Activated CD8-positive, alpha-beta memory T cell treated with anti-CD3 and anti-CD28 coated beads for 4 hours (primary cell): ENCODE measurements around the gene PLXNB2.

ENCODE experiments used
- DNase-seq, 2 donors: peaks; one replicate each; pipeline ENCODE4 v3.0.0-alpha.2; 2020; ENCODE audit warnings: low read depth in 2 of 2

Gene PLXNB2

GRCh38 chr22:50252082-50253045 lies 55.1 kb downstream of the PLXNB2 start:
- peak; percentile 47 to 48 for DNase-seq

GRCh38 chr22:50251477-50252081 lies 55.9 kb downstream of the PLXNB2 start:
- no peak for DNase-seq

DNA sequence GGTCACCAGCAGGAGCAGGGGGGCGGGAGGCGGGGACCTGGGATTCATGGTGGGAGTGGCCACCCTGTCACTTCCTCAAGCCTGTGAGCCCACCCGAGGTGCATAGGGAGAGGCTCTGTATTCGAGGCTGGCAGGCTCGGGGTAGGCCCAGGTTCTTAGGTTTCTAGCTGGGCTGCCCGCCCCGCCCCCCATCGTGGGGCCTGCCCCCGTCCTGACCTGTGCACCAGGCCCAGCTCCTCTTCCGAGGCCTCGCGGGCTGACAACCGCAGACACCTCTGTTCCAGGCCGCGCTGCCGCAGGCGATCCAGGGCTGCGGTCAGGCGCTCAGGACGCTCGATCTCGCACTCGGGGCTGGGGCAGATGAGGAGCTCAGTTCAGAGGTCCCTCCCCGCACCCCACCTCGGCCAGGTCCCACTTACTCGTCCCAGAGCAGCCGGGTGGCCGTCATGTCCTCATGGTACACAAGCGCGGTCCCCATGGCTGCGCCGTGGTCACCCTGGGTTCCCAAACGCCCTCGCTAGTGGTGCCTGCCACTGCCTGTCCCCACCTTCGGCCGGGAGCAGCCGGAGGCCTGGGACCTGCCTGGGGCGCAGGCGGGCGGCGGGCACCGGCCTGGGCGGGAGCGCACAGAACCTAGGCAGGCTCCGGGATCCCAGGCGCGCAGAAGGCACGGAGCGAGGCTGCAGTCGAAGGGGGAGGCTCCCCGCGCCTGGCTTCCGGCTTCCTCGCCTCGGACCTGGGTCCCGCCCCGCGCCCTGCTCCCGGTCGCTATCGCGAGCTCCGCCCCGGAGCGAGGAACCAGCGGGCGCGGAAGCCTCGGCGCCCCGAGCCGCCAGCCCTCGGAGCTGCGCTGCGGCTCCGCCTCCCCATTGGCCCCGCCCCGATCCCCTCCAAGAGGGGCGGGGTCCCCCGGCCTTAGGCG lies 56.6 kb downstream of the PLXNB2 start, which contains the start of gene HDAC10:
TSS of gene HDAC10 (minus strand) at position 711 of the 922 bp plus-strand sequence. CDS start at position 478, 233 bp downstream.
- DNase-seq: peak; percentile 51 to 56

DNA sequence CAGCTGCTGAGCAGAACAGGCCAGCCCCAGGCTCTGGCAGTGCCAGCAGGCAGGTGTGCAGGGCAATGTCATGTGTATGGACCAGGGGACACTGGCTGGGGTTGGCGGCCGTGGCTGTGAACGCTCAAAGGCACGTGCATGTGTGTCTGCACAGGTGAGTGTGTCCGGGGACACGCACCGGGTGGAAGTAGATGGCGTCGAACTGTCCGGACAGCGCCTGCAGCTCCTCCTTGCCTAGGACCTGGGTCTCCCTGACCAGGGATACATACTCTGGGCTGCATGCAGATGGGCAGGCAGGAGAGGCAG lies 57.2 kb downstream of the PLXNB2 start:
- no peak for DNase-seq

DNA sequence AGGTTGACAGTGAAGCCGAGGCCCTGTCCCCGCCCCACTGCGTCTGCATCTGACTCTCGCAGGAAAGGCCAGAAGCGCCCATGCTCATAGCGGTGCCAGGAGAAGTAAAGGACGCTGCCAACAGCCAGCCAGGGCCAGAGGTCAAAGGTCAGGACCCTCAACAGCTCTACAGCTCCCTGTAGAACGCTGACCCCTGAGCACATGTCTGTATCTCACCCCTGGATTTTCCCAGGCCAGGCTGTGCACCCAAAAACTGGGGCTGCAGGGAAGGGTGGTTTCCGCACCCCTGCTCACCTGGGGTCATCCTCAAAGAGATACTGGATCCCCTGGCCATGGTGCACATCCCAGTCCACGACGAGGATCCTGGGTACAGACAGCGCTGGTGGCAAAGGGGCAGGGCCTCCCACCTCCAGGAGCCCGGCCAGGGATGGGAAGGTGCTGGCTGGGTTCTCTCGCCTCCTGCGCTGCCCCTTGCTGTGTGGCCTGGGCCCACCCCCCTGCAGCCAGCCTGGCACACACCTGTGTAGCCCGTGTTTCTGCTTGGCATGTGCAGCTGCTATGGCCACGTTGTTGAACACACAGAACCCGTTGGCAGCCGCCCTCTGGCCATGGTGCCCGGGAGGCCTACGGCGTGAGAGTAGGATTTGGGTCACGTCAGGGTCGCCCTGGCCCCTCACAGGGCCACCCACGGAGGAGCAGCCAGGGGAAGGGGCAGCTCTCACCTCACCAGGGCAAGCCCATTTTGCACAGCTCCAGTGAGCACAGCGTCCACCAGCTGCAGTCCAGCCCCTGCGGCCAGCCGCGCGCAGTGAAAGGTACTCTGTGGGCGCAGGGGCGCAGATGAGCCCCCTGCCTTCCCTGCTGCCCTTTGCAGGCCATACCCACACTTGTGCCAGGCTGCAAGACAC lies 57.9 kb downstream of the PLXNB2 start:
- DNase-seq: no peak

- DNase-seq: no peak
Observed at GRCh38 chr22:50248196-50249081, 59.0 kb downstream of the PLXNB2 start.

GRCh38 chr22:50247748-50248147 lies 59.7 kb downstream of the PLXNB2 start:
- DNase-seq: no peak

DNA sequence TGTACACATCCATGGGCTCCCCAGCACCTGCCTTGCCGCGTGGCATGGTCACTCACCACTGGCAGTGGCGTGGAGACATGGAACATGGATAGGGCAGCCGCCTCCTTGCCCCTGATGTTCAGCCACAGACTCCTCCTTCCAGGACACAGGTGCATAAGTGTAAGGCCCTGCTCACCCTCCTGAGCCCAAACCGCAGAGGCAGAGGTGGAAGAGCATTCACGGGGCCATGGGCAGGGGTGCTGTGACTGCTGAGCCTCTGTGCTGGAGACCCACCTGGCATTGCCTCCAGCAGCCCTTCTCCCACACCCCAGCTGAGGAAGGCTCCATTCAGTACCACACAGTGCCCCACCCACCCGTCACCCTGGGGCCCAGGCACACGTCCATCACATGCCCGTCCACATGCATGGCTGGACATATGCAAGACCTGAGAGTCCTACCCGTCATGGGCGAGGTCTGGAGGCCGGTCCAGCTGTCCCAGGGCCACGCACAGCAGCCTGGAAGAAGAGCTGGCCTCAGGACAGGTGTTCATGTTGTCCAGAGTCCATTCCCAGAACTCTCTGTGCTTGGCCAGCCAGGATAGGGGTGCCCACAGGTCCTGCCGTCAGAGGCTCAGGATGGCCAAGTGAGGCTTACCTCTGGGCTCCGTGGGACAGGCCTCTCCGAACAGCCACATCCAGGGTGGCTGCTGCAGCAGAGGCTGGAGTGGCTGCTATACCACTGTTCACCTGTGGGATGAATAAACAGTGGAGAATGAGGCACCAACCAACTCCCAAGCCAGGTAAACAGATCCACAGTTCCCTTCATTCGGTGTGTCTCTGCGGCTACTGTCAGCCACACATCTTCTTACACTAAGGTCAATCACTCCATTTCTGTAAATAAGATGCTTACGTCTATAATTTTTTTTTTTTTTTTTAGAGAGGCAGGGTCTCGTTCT lies 60.9 kb downstream of the PLXNB2 start:
- no peak for DNase-seq

DNA sequence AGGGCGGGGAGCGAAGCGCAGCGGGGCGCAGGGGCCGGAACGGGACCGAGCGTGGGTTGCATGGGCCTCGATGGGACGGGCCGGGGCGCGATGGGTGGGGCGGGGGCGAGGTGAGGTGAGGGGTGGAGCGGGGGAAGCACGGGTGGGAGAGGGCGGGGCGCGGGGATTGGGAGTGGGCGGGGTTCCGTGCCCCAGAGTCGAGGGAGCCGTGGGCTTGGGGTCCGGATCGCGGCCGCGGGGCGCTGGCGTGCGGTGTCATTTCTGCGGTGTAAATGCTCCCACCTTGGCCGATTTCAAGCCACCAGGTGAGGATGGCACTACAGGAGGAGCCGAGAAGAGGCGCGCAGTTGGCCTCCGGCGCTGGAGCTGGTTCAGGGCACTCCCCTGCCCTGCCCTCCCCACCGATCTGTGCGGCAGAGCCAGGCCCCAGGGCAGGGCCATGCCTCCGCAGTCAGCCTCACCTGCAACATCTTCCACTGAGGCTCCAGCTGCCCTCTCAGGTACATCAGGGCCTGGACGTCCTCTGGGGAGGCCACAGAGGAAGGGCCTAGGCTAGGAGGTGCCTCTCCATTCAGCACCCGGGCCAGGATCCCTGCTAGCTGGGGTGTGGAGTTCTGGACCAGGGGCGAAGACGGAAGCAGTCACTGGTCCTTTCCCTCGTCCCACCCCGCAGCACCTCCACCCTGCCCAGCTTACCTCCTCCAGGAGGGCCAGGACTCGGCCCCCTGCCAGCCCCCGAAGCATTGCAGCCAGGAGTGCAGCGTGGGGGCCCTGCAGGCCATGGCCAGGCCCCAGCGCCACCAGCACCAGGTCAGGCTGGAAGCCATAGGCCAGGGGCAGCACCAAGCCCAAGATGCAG lies 62.0 kb downstream of the PLXNB2 start:
- no peak for DNase-seq

- DNase-seq: peak; percentile 84 to 88
Observed at GRCh38 chr22:50244420-50245213, 62.8 kb downstream of the PLXNB2 start, which contains the start of gene TUBGCP6. Gene TUBGCP6, minus strand, starts transcription at chr22:50245023. Its CDS starts 564 bp downstream, at chr22:50244459.

GRCh38 chr22:50243685-50244419 lies 63.6 kb downstream of the PLXNB2 start:
- no peak for DNase-seq

DNA sequence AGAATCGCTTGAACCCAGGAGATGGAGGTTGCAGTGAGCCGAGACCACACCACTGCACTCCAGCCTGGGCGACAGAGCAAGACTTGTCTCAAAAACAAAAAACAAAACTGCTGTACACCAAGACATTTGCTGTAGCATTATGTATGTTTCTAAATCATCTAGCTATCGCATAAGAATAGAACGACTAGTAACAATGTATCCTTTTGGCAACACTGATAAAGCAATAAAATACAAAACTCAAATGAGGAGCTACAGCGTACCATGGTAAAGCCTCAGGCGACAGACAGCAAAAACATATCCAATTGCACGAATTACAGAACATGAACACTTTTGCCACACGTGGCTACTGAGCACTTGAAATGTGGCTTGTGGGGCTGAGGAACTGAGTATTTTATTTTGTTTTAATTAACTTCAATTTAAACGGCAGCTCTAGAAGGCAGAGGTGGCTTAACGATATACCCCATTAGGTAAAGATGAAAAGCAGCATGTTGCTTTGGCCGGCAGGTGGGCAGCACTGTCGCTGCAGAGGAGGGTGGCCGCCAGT lies 65.0 kb downstream of the PLXNB2 start:
- DNase-seq: no peak

DNA sequence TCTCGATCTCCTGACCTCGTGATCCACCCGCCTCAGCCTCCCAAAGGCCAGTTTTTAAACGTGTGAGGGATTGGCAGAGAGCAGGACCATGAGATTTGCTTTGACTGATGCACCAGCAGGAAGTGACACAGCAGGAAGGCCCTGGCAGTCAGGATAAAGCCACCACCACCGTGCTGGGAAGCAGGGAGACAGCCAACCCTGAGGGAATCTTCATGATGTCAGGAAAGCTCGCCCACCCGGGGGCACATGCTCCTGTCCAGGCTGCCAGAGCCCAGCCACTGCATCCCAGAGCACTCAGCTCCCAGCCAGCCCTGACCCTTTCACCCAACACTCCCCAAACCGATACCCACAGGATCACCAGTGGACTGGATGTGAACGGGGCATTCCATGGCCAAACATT lies 68.7 kb downstream of the PLXNB2 start:
- DNase-seq: no peak

DNA sequence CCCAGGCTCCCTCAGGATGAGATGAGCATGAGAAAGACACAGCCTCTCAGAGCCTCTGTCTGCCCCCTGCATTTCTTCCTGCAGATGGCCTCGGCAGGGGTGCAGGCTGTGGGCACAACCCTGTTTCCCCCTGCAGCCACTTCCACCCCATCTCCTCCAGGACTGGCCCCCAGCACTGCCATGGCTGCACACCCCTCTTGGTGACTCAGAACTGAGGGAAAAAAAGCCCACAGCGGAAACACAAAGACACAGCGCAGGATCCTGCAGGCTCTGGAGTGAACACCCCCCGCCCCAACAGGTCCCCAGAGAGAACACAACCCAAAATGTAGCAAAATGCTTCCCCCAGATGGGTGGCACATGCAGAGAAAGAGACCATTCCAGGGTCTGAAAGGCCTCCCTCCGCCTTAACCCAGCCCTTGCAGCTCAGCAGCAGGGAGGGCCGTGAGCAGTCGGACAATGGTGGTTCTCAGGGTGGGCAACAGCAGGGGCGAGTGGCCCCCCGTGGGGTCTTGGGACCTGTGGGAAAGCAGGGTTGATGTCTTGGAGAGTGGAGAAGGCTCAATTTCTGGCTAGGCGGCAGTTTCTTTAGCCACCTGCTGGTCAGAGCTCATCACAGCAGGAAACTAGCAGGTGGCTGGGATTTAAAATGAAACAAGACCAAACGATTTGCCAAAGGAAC lies 70.6 kb downstream of the PLXNB2 start:
- no peak for DNase-seq

DNA sequence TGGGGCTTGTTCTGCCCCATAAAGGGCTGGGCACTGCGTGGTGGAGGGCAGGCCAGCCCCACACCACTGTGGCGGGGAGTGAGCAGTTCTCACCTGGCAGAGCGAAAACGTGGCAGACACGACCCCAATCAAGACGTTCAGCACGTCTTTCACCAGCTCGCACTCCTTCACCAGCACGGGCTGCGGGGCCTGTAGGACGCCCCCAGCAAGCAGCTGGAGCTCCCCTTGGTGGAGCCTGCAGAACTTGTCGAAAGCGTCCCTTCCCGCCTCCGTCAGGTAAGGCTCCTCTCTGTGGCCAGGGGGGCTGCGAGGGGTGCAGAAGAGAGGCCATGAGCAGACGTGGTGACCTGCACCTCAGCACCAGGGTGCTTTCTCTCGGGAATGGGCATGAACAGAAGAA lies 74.2 kb downstream of the PLXNB2 start:
- DNase-seq: no peak
